PC-3 (cell line): ENCODE data around the gene RBM33. TPM values are rescaled to one million over a fixed set of nuclear protein-coding genes. Genes with fewer than 3 reads are reported as not detected.

Experiments used
- ATAC-seq: fragments of 200-7000 bp; cut with Tn5 transposase; 2 replicates; pipeline ENCODE4 v1.9.1; 2020; ENCODE audit warnings: mild to moderate bottlenecking, moderate library complexity
- BruUV-seq: library from RNA; stranded (reverse); fragments of 400-500 nt; replicated peaks from 2 replicates; lab custom pipeline; 2021; lab: Mats Ljungman, UMichigan
- CTCF ChIA-PET: fragments of 300-600 bp; sonication (Branson Sonifier 250); formaldehyde crosslinking; loops from one replicate; lab custom pipeline; 2022; ENCODE audit warnings: antibody characterized with exemption; lab: Charles Lee
- POLR2A ChIA-PET: fragments of 300-600 bp; sonication (Branson Sonifier 250); formaldehyde crosslinking; loops from one replicate; lab custom pipeline; 2022; ENCODE audit warnings: antibody characterized with exemption; ENCODE audit not compliant: unreplicated experiment; lab: Charles Lee
- DNase-seq: peaks from one replicate; pipeline ENCODE4 v3.0.0-alpha.2; 2015
- H2AFZ ChIP-seq: fragments of 300-600 bp; sonication (generic); 2 replicates; pipeline ENCODE4 v1.6.0; 2016; ENCODE audit warnings: antibody characterized with exemption, low read length
- H3F3A ChIP-seq: fragments of 300-600 bp; sonication (generic); one replicate; pipeline ENCODE4 v1.6.0; 2017; ENCODE audit warnings: antibody characterized with exemption, low read length, control low read depth, mild to moderate bottlenecking; ENCODE audit not compliant: unreplicated experiment
- H3K27ac ChIP-seq: fragments of 300-600 bp; sonication (generic); 2 replicates; pipeline ENCODE4 v1.5.1; 2016; ENCODE audit warnings: mild to moderate bottlenecking, low read length
- H3K27me3 ChIP-seq: fragments of 300-600 bp; sonication (generic); 2 replicates; pipeline ENCODE4 v1.6.1; 2016; ENCODE audit warnings: low read length, mixed read lengths
- H3K36me3 ChIP-seq: fragments of 300-600 bp; sonication (generic); 2 replicates; pipeline ENCODE4 v1.6.1; 2016; ENCODE audit warnings: low read depth, mixed run types, low read length, mixed read lengths
- H3K4me1 ChIP-seq: fragments of 300-600 bp; sonication (generic); 2 replicates; pipeline ENCODE4 v1.5.1; 2016; ENCODE audit warnings: low read length; ENCODE audit not compliant: insufficient read depth
- H3K4me2 ChIP-seq: fragments of 300-600 bp; sonication (generic); 2 replicates; pipeline ENCODE4 v1.6.0; 2016; ENCODE audit warnings: low read length
- H3K4me3 ChIP-seq: fragments of 300-600 bp; sonication (generic); 2 replicates; pipeline ENCODE4 v1.5.1; 2016; ENCODE audit warnings: mild to moderate bottlenecking, low read length, mixed read lengths
- H3K79me2 ChIP-seq: fragments of 300-600 bp; sonication (generic); 2 replicates; pipeline ENCODE4 v1.6.1; 2017; ENCODE audit warnings: low read length, mixed read lengths
- H3K9ac ChIP-seq: fragments of 300-600 bp; sonication (generic); 2 replicates; pipeline ENCODE4 v1.6.0; 2016; ENCODE audit warnings: mild to moderate bottlenecking, low read length
- H3K9me2 ChIP-seq: fragments of 300-600 bp; sonication (generic); replicated peaks from 2 replicates; pipeline ENCODE4 v1.6.1; 2016; ENCODE audit warnings: mixed run types, low read length, mixed read lengths
- H3K9me3 ChIP-seq: fragments of 300-600 bp; sonication (generic); 2 replicates; pipeline ENCODE4 v1.6.1; 2016; ENCODE audit warnings: low read length, mixed read lengths
- H4K20me1 ChIP-seq: fragments of 300-600 bp; sonication (generic); 2 replicates; pipeline ENCODE4 v1.6.1; 2016; ENCODE audit warnings: low read length, mixed read lengths
- EZH2 ChIP-seq: fragments of 300-600 bp; sonication (generic); IDR thresholded peaks from one replicate; pipeline ENCODE4 v1.6.1; 2017; ENCODE audit warnings: antibody characterized with exemption, mild to moderate bottlenecking, low read length; ENCODE audit not compliant: unreplicated experiment
- EZH2phosphoT487 ChIP-seq: fragments of 300-600 bp; sonication (generic); IDR thresholded peaks from 2 replicates; pipeline ENCODE4 v1.6.1; 2018; ENCODE audit warnings: mild to moderate bottlenecking, antibody characterized with exemption, low read length, borderline replicate concordance
- intact Hi-C: fragments of 100-400 bp; cut with micrococcal nuclease; formaldehyde crosslinking; loops from 2 replicates; pipeline ENCODE4 v1.9.0; 2023
- total RNA-seq: library from RNA; depleted of rRNA; stranded (reverse); fragments of >200 nt; gene quantifications from 2 replicates; pipeline ENCODE4 v1.2.3, GENCODE V29; 2014
- TF ChIP-seq, protein P1 (sequence below): fragments of 300-600 bp; sonication (generic); conservative IDR thresholded peaks from 2 replicates; pipeline ENCODE4 v1.5.1; 2017; ENCODE audit warnings: antibody characterized with exemption, low read depth, mild to moderate bottlenecking, low read length

Gene RBM33
- total RNA-seq, 1 experiment from 2014 or later: 25.3 TPM

DNA sequence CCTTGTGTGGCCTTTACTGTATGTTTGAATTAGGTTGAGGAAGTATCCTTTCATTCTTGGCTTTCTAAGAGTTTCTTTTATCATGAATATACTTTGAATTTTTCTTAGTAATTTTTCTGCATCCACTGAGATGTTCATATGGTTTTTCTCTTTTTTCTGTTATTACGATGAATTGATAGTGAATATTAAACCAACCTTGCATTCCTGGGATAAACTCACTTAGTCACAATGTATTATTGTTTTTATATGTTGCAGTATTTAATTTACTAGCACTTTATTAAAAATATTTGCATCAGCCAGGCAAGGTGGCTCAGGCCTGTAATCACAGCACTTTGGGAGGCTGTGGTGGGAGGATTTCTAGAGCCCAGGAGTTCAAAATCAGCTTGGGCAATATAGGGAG, 15.3 kb upstream of the RBM33 start:
- Histone ChIP-seq H3K9ac (no peak overlapping the region), H3K9me3 (peaks cover 7% of the 10 kb centered on the region), H3F3A (no peaks in the 10 kb centered on the region), H3K9me2 (no peaks in the 10 kb centered on the region), H2AFZ (no peak overlapping the region), H3K27ac (no peak overlapping the region), H3K4me3 (no peak overlapping the region), H3K36me3 (no peaks in the 10 kb centered on the region), H3K4me1 (no peaks in the 10 kb centered on the region), H4K20me1 (no peaks in the 10 kb centered on the region), H3K27me3 (peaks cover 4% of the 10 kb centered on the region; the same call in 1 of the 2 replicates), H3K79me2 (no peaks in the 10 kb centered on the region), H3K4me2 (no peak overlapping the region)
- ATAC-seq (no peak), DNase-seq (no peak)
- TF ChIP-seq, protein P1, sequence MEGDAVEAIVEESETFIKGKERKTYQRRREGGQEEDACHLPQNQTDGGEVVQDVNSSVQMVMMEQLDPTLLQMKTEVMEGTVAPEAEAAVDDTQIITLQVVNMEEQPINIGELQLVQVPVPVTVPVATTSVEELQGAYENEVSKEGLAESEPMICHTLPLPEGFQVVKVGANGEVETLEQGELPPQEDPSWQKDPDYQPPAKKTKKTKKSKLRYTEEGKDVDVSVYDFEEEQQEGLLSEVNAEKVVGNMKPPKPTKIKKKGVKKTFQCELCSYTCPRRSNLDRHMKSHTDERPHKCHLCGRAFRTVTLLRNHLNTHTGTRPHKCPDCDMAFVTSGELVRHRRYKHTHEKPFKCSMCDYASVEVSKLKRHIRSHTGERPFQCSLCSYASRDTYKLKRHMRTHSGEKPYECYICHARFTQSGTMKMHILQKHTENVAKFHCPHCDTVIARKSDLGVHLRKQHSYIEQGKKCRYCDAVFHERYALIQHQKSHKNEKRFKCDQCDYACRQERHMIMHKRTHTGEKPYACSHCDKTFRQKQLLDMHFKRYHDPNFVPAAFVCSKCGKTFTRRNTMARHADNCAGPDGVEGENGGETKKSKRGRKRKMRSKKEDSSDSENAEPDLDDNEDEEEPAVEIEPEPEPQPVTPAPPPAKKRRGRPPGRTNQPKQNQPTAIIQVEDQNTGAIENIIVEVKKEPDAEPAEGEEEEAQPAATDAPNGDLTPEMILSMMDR: no peak
- TF ChIP-seq EZH2phosphoT487: no peak
- no peak for TF ChIP-seq EZH2
- ChIA-PET POLR2A (no interaction called here), CTCF (no interaction called here)
- BruUV-seq: no TSS peak
- intact Hi-C loops: no loop called here

DNA sequence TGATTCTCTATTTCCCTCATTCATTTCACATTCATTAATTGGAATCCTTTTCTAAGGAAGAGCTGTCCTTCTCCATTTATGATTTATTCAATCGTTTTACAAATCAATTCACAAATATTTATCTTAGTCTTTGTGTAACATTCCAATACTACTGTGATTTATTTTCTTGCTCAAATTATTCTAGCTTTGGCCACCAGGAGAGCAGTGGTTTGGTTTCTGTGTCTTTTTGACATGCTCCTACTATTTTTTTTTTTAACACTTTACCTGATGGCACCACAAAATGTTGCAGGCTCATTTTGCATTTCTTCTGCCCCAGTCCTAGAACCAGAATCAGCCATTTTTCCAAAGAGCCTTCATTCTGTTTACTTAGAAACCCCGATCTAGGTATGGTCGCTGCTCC, 13.3 kb upstream of the RBM33 start:
- H3K9ac ChIP-seq: no peak overlapping the region
- no peak overlapping the region for H3K4me2 ChIP-seq
- H3K79me2 ChIP-seq: no peaks in the 10 kb centered on the region
- POLR2A ChIA-PET: no interaction called here
- no peaks in the 10 kb centered on the region for H3K4me1 ChIP-seq
- H3K9me2 ChIP-seq: no peaks in the 10 kb centered on the region
- CTCF ChIA-PET: interaction anchor here (0.6 to 1.0 kb wide), 3 partner anchors 22 to 1158 kb away, joined by 3 read pairs; no protein-coding TSS in a partner anchor
- ATAC-seq (no peak), DNase-seq (no peak)
- intact Hi-C loops: no loop called here
- H3K27ac ChIP-seq: no peak overlapping the region
- no peaks in the 10 kb centered on the region for H4K20me1 ChIP-seq
- no peaks in the 10 kb centered on the region for H3K36me3 ChIP-seq
- no peak for TF ChIP-seq EZH2
- TF ChIP-seq, protein P1: 0 out of 2 replicates have a peak, but pooled peaks have one; percentile 22
- H2AFZ ChIP-seq: no peak overlapping the region
- peaks cover 7% of the 10 kb centered on the region for H3K9me3 ChIP-seq
- no peaks in the 10 kb centered on the region for H3F3A ChIP-seq
- no peak overlapping the region for H3K4me3 ChIP-seq
- no peaks in the 10 kb centered on the region for H3K27me3 ChIP-seq
- BruUV-seq: no TSS peak

DNA sequence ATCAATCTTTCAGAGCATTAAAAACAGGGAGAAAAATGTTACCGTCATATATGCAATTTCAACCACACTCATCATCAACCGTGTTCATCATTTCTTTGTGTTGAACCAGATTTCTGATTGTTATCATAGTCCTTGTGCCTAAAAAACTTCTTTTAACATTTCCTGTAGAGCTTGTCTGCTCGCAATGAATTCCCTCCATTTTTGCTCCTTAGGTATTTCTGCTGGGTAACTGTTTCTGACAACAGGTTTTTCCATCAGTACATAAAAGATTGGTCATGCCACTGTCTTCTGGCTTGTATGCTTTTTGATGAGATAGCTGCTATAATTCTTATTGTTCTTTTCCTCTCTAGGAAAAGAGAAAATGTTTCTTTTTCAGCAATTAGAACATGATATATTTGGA, 8.6 kb upstream of the RBM33 start:
- intact Hi-C loops: no loop called here
- H3F3A ChIP-seq: no peaks in the 10 kb centered on the region
- no peak overlapping the region for H3K4me3 ChIP-seq
- no peaks in the 10 kb centered on the region for H3K27me3 ChIP-seq
- no peak overlapping the region for H3K9ac ChIP-seq
- H3K36me3 ChIP-seq: peaks cover 4% of the 10 kb centered on the region; the same call in 1 of the 2 replicates
- no peak overlapping the region for H3K27ac ChIP-seq
- ATAC-seq (no peak), DNase-seq (no peak)
- no peaks in the 10 kb centered on the region for H3K79me2 ChIP-seq
- TF ChIP-seq, protein P1: no peak
- TF ChIP-seq EZH2phosphoT487: no peak
- no peak for TF ChIP-seq EZH2
- H3K4me2 ChIP-seq: no peak overlapping the region
- no peak overlapping the region for H2AFZ ChIP-seq
- no peaks in the 10 kb centered on the region for H3K9me2 ChIP-seq
- BruUV-seq: no TSS peak
- no peaks in the 10 kb centered on the region for H4K20me1 ChIP-seq
- H3K4me1 ChIP-seq: no peaks in the 10 kb centered on the region
- no peaks in the 10 kb centered on the region for H3K9me3 ChIP-seq
- ChIA-PET POLR2A (no interaction called here), CTCF (no interaction called here)
